ENCODE data around the gene GAS7.
A peak's percentile ranks its signal among the peaks of the same experiment; 100 is the strongest.
"Not testable (repeated sequence)": the region's sequence is repeated elsewhere in the genome, so short reads cannot be mapped to it uniquely, and the experiment has no call there.

Gene GAS7

GRCh38 chr17:9928601-9929333, 269.6 kb downstream of the GAS7 start:
- DNase-seq (ENCODE audit: low read depth) = peak; percentile 21

GRCh38 chr17:9926150-9926804, 272.1 kb downstream of the GAS7 start:
- H3K4me3 ChIP-seq (ENCODE audit: low read depth, low read length) = no peak overlapping the region

More at GRCh38 chr17:9928601-9929333, 269.6 kb downstream of the GAS7 start:
- TF ChIP-seq CTCF (IDR thresholded peaks at IDR 0.05; ENCODE audit: insufficient read depth, low read depth, low read length, missing control alignments) = no peak
- H3K4me3 ChIP-seq (ENCODE audit: low read depth, low read length) = no peak overlapping the region

GRCh38 chr17:9925457-9925856, 272.9 kb downstream of the GAS7 start:
- H3K4me3 ChIP-seq (ENCODE audit: low read depth, low read length) = no peak overlapping the region
- no peak for DNase-seq (ENCODE audit: low read depth)
- no peak for TF ChIP-seq CTCF (IDR thresholded peaks at IDR 0.05; ENCODE audit: insufficient read depth, low read depth, low read length, missing control alignments)

More at GRCh38 chr17:9926150-9926804, 272.1 kb downstream of the GAS7 start:
- no peak for TF ChIP-seq CTCF (IDR thresholded peaks at IDR 0.05; ENCODE audit: insufficient read depth, low read depth, low read length, missing control alignments)
- no peak for DNase-seq (ENCODE audit: low read depth)

GRCh38 chr17:9924735-9925191, 273.6 kb downstream of the GAS7 start:
- TF ChIP-seq CTCF (IDR thresholded peaks at IDR 0.05; ENCODE audit: insufficient read depth, low read depth, low read length, missing control alignments) = peak; percentile 82
- no peak overlapping the region for H3K4me3 ChIP-seq (ENCODE audit: low read depth, low read length)
- peak; percentile 73 for DNase-seq (ENCODE audit: low read depth)

- no peak for TF ChIP-seq CTCF (IDR thresholded peaks at IDR 0.05; ENCODE audit: insufficient read depth, low read depth, low read length, missing control alignments)
- no peak overlapping the region for H3K4me3 ChIP-seq (ENCODE audit: low read depth, low read length)
- DNase-seq (ENCODE audit: low read depth) = no peak
Observed at GRCh38 chr17:9922012-9922848, 276.2 kb downstream of the GAS7 start.

GRCh38 chr17:9921216-9921615, 277.2 kb downstream of the GAS7 start:
- DNase-seq (ENCODE audit: low read depth); H3K4me3 ChIP-seq (ENCODE audit: low read depth, low read length): not testable (repeated sequence)

GRCh38 chr17:9918804-9919352, 279.5 kb downstream of the GAS7 start:
- DNase-seq (ENCODE audit: low read depth) = no peak
- no peak overlapping the region for H3K4me3 ChIP-seq (ENCODE audit: low read depth, low read length)
- TF ChIP-seq CTCF (IDR thresholded peaks at IDR 0.05; ENCODE audit: insufficient read depth, low read depth, low read length, missing control alignments) = no peak

All from GM12865 (cell line).